DND-41 (cell line): ENCODE measurements around the gene USP46.

Experiments
- EZH2 ChIP-seq: IDR thresholded peaks from 3 replicates; pipeline ENCODE4 v1.6.1; 2012; ENCODE audit warnings: borderline replicate concordance, low read depth, mild to moderate bottlenecking, moderate library complexity, low read length, inconsistent platforms; ENCODE audit not compliant: severe bottlenecking
- TF ChIP-seq, protein P1 (sequence below): IDR thresholded peaks from 2 replicates; pipeline ENCODE4 v1.5.1; 2012; ENCODE audit warnings: borderline replicate concordance, low read length, moderate library complexity, mild to moderate bottlenecking; ENCODE audit not compliant: poor library complexity, severe bottlenecking; ENCODE audit errors: extremely low read depth

DNA sequence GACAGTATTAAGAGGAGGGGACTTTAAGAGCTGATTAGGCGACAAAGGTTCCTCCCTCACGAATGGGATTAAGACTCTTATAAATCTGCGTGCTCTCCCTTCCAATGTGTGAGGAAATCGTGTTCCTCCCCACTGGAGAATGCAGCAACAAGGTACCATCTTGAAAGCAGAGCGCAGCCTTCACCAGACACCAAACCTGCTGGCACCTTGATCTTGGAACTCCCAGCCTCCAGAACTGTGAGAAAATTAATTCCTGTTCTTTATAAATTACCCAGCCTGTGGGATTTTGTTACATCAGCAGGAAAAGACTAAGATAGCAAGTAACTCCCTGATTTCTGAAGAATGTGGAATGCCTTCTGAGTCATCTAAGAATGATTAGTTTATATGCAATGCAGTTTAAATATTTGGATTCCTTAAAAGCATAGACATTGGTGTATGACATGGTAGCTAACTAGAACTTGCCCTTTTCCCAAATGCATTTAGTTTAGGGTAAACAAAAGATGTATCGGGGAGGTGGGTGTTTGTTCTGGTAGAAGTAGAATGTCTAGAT is 86.1 kb downstream of the USP46 start:
- TF ChIP-seq, protein P1, sequence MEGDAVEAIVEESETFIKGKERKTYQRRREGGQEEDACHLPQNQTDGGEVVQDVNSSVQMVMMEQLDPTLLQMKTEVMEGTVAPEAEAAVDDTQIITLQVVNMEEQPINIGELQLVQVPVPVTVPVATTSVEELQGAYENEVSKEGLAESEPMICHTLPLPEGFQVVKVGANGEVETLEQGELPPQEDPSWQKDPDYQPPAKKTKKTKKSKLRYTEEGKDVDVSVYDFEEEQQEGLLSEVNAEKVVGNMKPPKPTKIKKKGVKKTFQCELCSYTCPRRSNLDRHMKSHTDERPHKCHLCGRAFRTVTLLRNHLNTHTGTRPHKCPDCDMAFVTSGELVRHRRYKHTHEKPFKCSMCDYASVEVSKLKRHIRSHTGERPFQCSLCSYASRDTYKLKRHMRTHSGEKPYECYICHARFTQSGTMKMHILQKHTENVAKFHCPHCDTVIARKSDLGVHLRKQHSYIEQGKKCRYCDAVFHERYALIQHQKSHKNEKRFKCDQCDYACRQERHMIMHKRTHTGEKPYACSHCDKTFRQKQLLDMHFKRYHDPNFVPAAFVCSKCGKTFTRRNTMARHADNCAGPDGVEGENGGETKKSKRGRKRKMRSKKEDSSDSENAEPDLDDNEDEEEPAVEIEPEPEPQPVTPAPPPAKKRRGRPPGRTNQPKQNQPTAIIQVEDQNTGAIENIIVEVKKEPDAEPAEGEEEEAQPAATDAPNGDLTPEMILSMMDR = no peak
- no peak for TF ChIP-seq EZH2
